ENCODE data around the gene NLGN1. TPM values are rescaled to one million over a fixed set of nuclear protein-coding genes. Genes with fewer than 3 reads are reported as not detected.

The NLGN1 gene
- total RNA-seq, 3 donors from 2014 or later, result 4.4 to 12.3 (median 6.9) TPM

DNA sequence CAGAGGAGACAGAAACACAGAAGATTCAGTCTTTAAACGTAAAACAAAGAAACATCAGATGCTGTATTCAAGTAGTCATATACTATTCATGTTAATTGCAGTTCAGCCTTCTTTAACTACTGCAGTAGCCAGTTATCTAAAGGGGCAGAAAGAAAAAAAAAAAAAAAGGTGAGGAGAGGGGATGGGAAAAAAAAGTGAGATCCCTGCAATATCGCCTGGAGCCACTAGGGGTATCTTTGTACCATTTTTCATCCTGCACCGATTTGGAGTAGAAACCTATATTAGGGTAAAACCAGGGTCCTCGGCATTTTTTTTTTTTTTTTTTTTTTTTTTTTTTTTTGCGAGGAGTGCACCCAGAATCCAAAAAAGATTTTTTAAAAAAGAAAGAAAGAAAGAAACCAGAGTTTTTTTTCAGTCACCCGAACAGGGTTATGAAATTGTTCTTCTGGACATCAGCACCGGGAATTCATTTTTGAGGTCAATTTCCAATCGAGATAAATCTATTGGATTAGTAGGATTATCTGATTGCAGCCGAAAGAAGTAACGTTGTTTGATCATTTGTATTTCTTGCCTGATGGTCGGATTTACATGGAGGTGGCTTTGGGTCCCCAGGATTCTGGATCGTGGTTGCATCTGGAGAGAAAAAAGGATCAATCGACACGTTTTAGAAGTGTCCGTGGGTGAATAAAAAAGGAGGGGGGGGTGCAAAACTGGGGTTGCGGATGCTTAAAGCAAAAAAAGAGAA, 186.7 kb downstream of the NLGN1 start:
- no peaks in the 10 kb centered on the region for H3K36me3 ChIP-seq
- intact Hi-C loops (cut with DNase I; ENCODE audit: low total_unique reads), result no loop called here
- H3K4me1 ChIP-seq, result no peaks in the 10 kb centered on the region
- TF ChIP-seq CTCF (IDR thresholded peaks at IDR 0.05), result peak in 2 of 3 donors; percentile 24 to 28
- TF ChIP-seq POLR2A (IDR thresholded peaks at IDR 0.05), result no peak
- DNase-seq (ENCODE audit: low spot score in 2 of 2), result no peak
- H3K9me3 ChIP-seq, result no peaks in the 10 kb centered on the region
- no peaks in the 10 kb centered on the region for H3K27me3 ChIP-seq
- no peak overlapping the region for H3K27ac ChIP-seq
- peak overlapping the region; percentile 44 to 67 (median 50) for H3K4me3 ChIP-seq

- TF ChIP-seq POLR2A (IDR thresholded peaks at IDR 0.05) (no peak), CTCF (IDR thresholded peaks at IDR 0.05) (no peak), POLR2AphosphoS5 (IDR thresholded peaks at IDR 0.05) (no peak)
- H3K27me3 ChIP-seq, result no peaks in the 10 kb centered on the region
- H3K4me3 ChIP-seq, result peak overlapping the region; percentile 44 to 67 (median 50)
- no peaks in the 10 kb centered on the region for H3K36me3 ChIP-seq
- H3K27ac ChIP-seq, result no peak overlapping the region
- intact Hi-C loops (cut with DNase I; ENCODE audit: low total_unique reads), result no loop called here
- no peaks in the 10 kb centered on the region for H3K9me3 ChIP-seq
- DNase-seq (ENCODE audit: low spot score in 2 of 2), result no peak
- H3K4me1 ChIP-seq, result no peaks in the 10 kb centered on the region
Observed at GRCh38 chr3:173584838-173585831, 187.6 kb downstream of the NLGN1 start.

- Histone ChIP-seq H3K27ac (no peak overlapping the region), H3K4me3 (no peak overlapping the region), H3K9me3 (no peaks in the 10 kb centered on the region), H3K27me3 (no peaks in the 10 kb centered on the region), H3K36me3 (no peaks in the 10 kb centered on the region), H3K4me1 (no peaks in the 10 kb centered on the region)
- intact Hi-C loops (cut with DNase I; ENCODE audit: low total_unique reads), result no loop called here
- TF ChIP-seq POLR2AphosphoS5 (IDR thresholded peaks at IDR 0.05) (no peak), POLR2A (IDR thresholded peaks at IDR 0.05) (no peak), CTCF (IDR thresholded peaks at IDR 0.05) (no peak)
- no peak for DNase-seq (ENCODE audit: low spot score in 2 of 2)
Observed at GRCh38 chr3:173586166-173586565, 188.6 kb downstream of the NLGN1 start.

GRCh38 chr3:173587055-173587454, 189.5 kb downstream of the NLGN1 start:
- Histone ChIP-seq H3K27me3 (no peaks in the 10 kb centered on the region), H3K4me3 (no peak overlapping the region), H3K9me3 (no peaks in the 10 kb centered on the region), H3K36me3 (no peaks in the 10 kb centered on the region), H3K27ac (no peak overlapping the region), H3K4me1 (no peaks in the 10 kb centered on the region)
- DNase-seq (ENCODE audit: low spot score in 2 of 2), result no peak
- intact Hi-C loops (cut with DNase I; ENCODE audit: low total_unique reads), result no loop called here
- TF ChIP-seq POLR2A (IDR thresholded peaks at IDR 0.05) (no peak), CTCF (IDR thresholded peaks at IDR 0.05) (no peak), POLR2AphosphoS5 (IDR thresholded peaks at IDR 0.05) (no peak)

- intact Hi-C loops (cut with DNase I; ENCODE audit: low total_unique reads), result no loop called here
- Histone ChIP-seq H3K27ac (no peak overlapping the region), H3K9me3 (no peaks in the 10 kb centered on the region), H3K4me1 (no peaks in the 10 kb centered on the region), H3K4me3 (no peak overlapping the region), H3K36me3 (no peaks in the 10 kb centered on the region), H3K27me3 (no peaks in the 10 kb centered on the region)
- no peak for DNase-seq (ENCODE audit: low spot score in 2 of 2)
- TF ChIP-seq POLR2AphosphoS5 (IDR thresholded peaks at IDR 0.05), result no peak
- TF ChIP-seq CTCF (IDR thresholded peaks at IDR 0.05), result no peak
Observed at GRCh38 chr3:173588556-173588955, 191.0 kb downstream of the NLGN1 start.
